Right forelimb (tissue), 1 donor: ENCODE measurements around the gene SF3B3.
"Not testable (repeated sequence)": the region's sequence is repeated elsewhere in the genome, so short reads cannot be mapped to it uniquely, and the experiment has no call there.

Experiments used
- DNase-seq: peaks from one replicate; pipeline ENCODE4 v3.0.0-alpha.2; 2018

SF3B3 gene

GRCh38 chr16:70592106-70592571 lies 68.5 kb downstream of the SF3B3 start:
- no peak for DNase-seq

- DNase-seq: no peak
Observed at GRCh38 chr16:70593544-70593943, 69.9 kb downstream of the SF3B3 start.

GRCh38 chr16:70594569-70594968 lies 71.0 kb downstream of the SF3B3 start:
- no peak for DNase-seq

GRCh38 chr16:70597135-70597835 lies 73.7 kb downstream of the SF3B3 start:
- no peak for DNase-seq

- DNase-seq: no peak
Observed at GRCh38 chr16:70598937-70599503, 75.4 kb downstream of the SF3B3 start.

GRCh38 chr16:70600730-70601129 lies 77.1 kb downstream of the SF3B3 start:
- no peak for DNase-seq

GRCh38 chr16:70601576-70602575 lies 78.3 kb downstream of the SF3B3 start:
- peak; percentile 18 for DNase-seq

GRCh38 chr16:70602831-70603230 lies 79.2 kb downstream of the SF3B3 start:
- DNase-seq: peak; percentile 10

- peak; percentile 20 for DNase-seq
Observed at GRCh38 chr16:70604407-70605282, 81.0 kb downstream of the SF3B3 start.

GRCh38 chr16:70605283-70605657 lies 81.7 kb downstream of the SF3B3 start:
- no peak for DNase-seq

- no peak for DNase-seq
Observed at GRCh38 chr16:70608521-70608920, 84.9 kb downstream of the SF3B3 start.

- DNase-seq: no peak
Observed at GRCh38 chr16:70610273-70611223, 86.9 kb downstream of the SF3B3 start.

- no peak for DNase-seq
Observed at GRCh38 chr16:70611224-70611598, 87.6 kb downstream of the SF3B3 start.

- no peak for DNase-seq
Observed at GRCh38 chr16:70611785-70612303, 88.2 kb downstream of the SF3B3 start.

- DNase-seq: no peak
Observed at GRCh38 chr16:70612931-70613330, 89.3 kb downstream of the SF3B3 start.

GRCh38 chr16:70614208-70614951 lies 90.8 kb downstream of the SF3B3 start:
- no peak for DNase-seq

GRCh38 chr16:70615945-70616344 lies 92.3 kb downstream of the SF3B3 start:
- DNase-seq: no peak

- not testable (repeated sequence) for DNase-seq
Observed at GRCh38 chr16:70621864-70622263, 98.2 kb downstream of the SF3B3 start.
